ENCODE measurements around the gene MTHFD2L. TPM values are rescaled to one million over a fixed set of nuclear protein-coding genes. Genes with fewer than 3 reads are reported as not detected.

The MTHFD2L gene
- total and polyA plus RNA-seq, 10 of the 15 experiments (the other 5 are each of a cell fraction or from before 2014, with no cell fraction given), result 4.8 to 25.4 (median 14.4) TPM

DNA sequence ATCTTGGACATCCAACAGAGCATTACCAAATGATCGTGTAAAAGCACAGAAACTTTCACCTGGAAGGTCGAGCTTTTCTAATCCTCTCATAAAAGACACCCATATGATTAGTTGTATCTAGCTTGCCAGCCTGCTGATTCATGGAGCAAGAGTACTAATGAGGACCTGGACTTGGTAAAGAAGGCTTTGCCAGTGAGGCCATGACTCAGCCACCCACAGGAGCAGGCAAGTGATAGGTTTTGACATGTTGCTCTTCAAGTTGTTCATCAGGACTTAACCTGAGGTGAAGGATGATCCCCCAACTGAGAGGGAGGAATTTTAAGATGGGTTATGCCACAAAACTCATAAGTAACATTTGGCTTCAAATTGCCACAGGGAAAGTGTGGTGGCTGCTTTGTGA lies 125.7 kb downstream of the MTHFD2L start:
- no peak overlapping the region for H3K4me2 ChIP-seq (ENCODE audit: control insufficient read depth, insufficient read depth)
- no peak for TF ChIP-seq ZNF24 (IDR thresholded peaks at IDR 0.05)
- no peak for TF ChIP-seq STAT3 (IDR thresholded peaks at IDR 0.05; ENCODE audit: low read depth, low read length)
- no peak for TF ChIP-seq FOXM1 (IDR thresholded peaks at IDR 0.05; ENCODE audit: low read depth, low read length)
- TF ChIP-seq HDAC2 (IDR thresholded peaks at IDR 0.05), result no peak
- TF ChIP-seq BHLHE40 (IDR thresholded peaks at IDR 0.05; ENCODE audit: borderline replicate concordance in 1 of 2, low read depth in 2 of 2, low read length in 1 of 2), result no peak
- TF ChIP-seq, protein P1, sequence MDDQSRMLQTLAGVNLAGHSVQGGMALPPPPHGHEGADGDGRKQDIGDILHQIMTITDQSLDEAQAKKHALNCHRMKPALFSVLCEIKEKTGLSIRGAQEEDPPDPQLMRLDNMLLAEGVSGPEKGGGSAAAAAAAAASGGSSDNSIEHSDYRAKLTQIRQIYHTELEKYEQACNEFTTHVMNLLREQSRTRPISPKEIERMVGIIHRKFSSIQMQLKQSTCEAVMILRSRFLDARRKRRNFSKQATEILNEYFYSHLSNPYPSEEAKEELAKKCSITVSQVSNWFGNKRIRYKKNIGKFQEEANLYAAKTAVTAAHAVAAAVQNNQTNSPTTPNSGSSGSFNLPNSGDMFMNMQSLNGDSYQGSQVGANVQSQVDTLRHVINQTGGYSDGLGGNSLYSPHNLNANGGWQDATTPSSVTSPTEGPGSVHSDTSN (IDR thresholded peaks at IDR 0.05; ENCODE audit: insufficient replicate concordance, low read depth, low read length), result no peak
- TF ChIP-seq LARP7 (IDR thresholded peaks at IDR 0.05), result no peak
- TF ChIP-seq YBX1 (IDR thresholded peaks at IDR 0.05), result no peak
- TF ChIP-seq BACH1 (IDR thresholded peaks at IDR 0.05; ENCODE audit: borderline replicate concordance), result no peak
- TF ChIP-seq, protein P2, sequence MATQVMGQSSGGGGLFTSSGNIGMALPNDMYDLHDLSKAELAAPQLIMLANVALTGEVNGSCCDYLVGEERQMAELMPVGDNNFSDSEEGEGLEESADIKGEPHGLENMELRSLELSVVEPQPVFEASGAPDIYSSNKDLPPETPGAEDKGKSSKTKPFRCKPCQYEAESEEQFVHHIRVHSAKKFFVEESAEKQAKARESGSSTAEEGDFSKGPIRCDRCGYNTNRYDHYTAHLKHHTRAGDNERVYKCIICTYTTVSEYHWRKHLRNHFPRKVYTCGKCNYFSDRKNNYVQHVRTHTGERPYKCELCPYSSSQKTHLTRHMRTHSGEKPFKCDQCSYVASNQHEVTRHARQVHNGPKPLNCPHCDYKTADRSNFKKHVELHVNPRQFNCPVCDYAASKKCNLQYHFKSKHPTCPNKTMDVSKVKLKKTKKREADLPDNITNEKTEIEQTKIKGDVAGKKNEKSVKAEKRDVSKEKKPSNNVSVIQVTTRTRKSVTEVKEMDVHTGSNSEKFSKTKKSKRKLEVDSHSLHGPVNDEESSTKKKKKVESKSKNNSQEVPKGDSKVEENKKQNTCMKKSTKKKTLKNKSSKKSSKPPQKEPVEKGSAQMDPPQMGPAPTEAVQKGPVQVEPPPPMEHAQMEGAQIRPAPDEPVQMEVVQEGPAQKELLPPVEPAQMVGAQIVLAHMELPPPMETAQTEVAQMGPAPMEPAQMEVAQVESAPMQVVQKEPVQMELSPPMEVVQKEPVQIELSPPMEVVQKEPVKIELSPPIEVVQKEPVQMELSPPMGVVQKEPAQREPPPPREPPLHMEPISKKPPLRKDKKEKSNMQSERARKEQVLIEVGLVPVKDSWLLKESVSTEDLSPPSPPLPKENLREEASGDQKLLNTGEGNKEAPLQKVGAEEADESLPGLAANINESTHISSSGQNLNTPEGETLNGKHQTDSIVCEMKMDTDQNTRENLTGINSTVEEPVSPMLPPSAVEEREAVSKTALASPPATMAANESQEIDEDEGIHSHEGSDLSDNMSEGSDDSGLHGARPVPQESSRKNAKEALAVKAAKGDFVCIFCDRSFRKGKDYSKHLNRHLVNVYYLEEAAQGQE (IDR thresholded peaks at IDR 0.05; ENCODE audit: low read depth, low read length), result no peak
- TF ChIP-seq ATF2 (IDR thresholded peaks at IDR 0.05; ENCODE audit: low read length), result no peak
- no peaks in the 10 kb centered on the region for H3K9me3 ChIP-seq (replicated peaks; ENCODE audit: control insufficient read depth, insufficient read depth, low read length)
- no peaks in the 10 kb centered on the region for H3K79me2 ChIP-seq (ENCODE audit: control insufficient read depth, insufficient read depth, low read length)
- intact Hi-C loops (cut with micrococcal nuclease; ENCODE audit: unreplicated experiment), result no loop called here
- H2AFZ ChIP-seq (ENCODE audit: control insufficient read depth, low read depth, low read length), result no peak overlapping the region
- H3K36me3 ChIP-seq (ENCODE audit: control insufficient read depth in 2 of 2, insufficient read depth in 2 of 2, low read length in 1 of 2), result no peaks in the 10 kb centered on the region
- in situ Hi-C loops (cut with MboI), result no loop called here
- no peak overlapping the region for H3K9ac ChIP-seq (ENCODE audit: control insufficient read depth, insufficient read depth, low read length)
- no peaks in the 10 kb centered on the region for H4K20me1 ChIP-seq (ENCODE audit: control insufficient read depth, insufficient read depth)
- no peaks in the 10 kb centered on the region for H3K27me3 ChIP-seq (replicated peaks in 1 of 2; ENCODE audit: control insufficient read depth in 2 of 2, insufficient read depth in 2 of 2, low read length in 1 of 2)
- SMC1A ChIA-PET (ENCODE audit: uncharacterized antibody, unreplicated experiment), result no interaction called here
- no peak overlapping the region for H3K4me3 ChIP-seq
- RAD21 ChIA-PET (ENCODE audit: unreplicated experiment), result no interaction called here
- ATAC-seq (no peak), FAIRE-seq (peak; percentile 44), DNase-seq (ENCODE audit: low read depth, low spot score) (no peak)
- H3K27ac ChIP-seq (ENCODE audit: control insufficient read depth, insufficient read depth), result no peak overlapping the region
- no peaks in the 10 kb centered on the region for H3K4me1 ChIP-seq (ENCODE audit: control insufficient read depth, insufficient read depth, low read length)
- POLR2A ChIA-PET, result no interaction called here
- CTCF ChIA-PET, result no interaction called here
- whole genome bisulfite sequencing (ENCODE audit: insufficient coverage, insufficient replicate concordance, low lambda C conversion rate, missing lambda C conversion rate), result 44% methylated on average over 2 of the region's 2 CpGs
- BruUV-seq (replicated peaks), result no TSS peak
